ENCODE results near the gene ABLIM2. TPM values are rescaled to one million over a fixed set of nuclear protein-coding genes. Genes with fewer than 3 reads are reported as not detected.

ABLIM2 gene
- total RNA-seq, 1 experiment from 2014 or later = 6.1 TPM

DNA sequence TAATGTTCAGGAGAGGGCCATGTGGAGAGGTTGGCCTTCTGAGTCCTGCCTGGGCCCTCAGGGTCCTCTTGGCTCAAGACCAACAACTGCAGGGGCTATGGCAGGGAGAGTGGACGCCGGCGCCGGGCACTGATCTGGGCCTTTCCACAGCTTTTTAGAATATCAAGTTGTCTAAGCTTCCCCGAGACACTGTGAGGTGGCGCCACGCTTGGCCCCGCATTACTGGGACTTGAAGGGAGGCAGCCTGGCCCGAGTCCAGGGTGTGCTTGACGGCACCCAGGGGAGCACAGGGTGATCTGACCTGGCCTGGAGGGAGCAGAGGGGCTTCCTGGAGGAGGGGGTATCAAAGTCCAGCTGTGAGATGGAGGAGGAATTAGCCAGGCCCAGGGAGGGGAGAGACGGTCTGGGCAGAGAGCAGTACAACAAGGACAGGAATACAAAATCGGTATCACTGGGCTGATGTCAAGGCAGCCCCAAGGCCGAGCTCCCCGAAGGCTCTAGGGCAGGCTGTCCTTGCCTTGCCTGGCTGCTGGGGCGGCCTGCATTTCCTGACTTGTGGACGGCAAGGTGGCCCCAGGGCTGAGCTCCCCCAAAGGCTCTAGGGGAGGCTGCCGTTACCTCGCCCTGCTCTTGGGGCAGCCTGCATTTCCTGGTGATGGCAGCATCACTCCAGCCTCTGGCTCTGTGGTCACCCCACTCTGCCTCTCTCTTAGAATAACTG is 28.1 kb downstream of the ABLIM2 start:
- ATAC-seq (no peak), DNase-seq (ENCODE audit: low read depth, low spot score) (no peak)
- Histone ChIP-seq H3K9ac (ENCODE audit: low read length) (no peak overlapping the region), H3K4me2 (ENCODE audit: low read length) (no peak overlapping the region), H3K9me2 (ENCODE audit: insufficient read depth) (no peaks in the 10 kb centered on the region), H3K27ac (ENCODE audit: low read depth, low read length) (no peak overlapping the region), H3K4me3 (replicated peaks in 1 of 2; ENCODE audit: low read depth in 1 of 2, low read length in 2 of 2) (no peak overlapping the region), H3K79me2 (ENCODE audit: insufficient read depth, low read length) (no peaks in the 10 kb centered on the region), H3K9me3 (ENCODE audit: control insufficient read depth in 1 of 2, insufficient read depth in 1 of 2, low read depth in 1 of 2, low read length in 2 of 2) (no peaks in the 10 kb centered on the region), H2AFZ (ENCODE audit: low read depth, low read length, poor library complexity, severe bottlenecking) (no peak overlapping the region), H3K4me1 (ENCODE audit: control insufficient read depth in 1 of 2, insufficient read depth in 2 of 2, low read length in 2 of 2) (no peaks in the 10 kb centered on the region), H3K36me3 (ENCODE audit: control insufficient read depth in 1 of 2, insufficient read depth in 2 of 2, low read length in 2 of 2) (no peaks in the 10 kb centered on the region), H3K27me3 (ENCODE audit: insufficient read depth, low read length) (no peaks in the 10 kb centered on the region), H4K20me1 (ENCODE audit: insufficient read depth) (no peaks in the 10 kb centered on the region)
- TF ChIP-seq FOSL1 (IDR thresholded peaks at IDR 0.05; ENCODE audit: low read depth) = no peak
- intact Hi-C loops (cut with micrococcal nuclease) = no loop called here
- CTCF ChIA-PET = no interaction called here
- POLR2A ChIA-PET = no interaction called here
- RAD21 ChIA-PET (ENCODE audit: low non-redundant PET in 1 of 2, low total read pairs in 2 of 2, uncharacterized antibody in 2 of 2, unreplicated experiment in 2 of 2) = no interaction called here
- no TSS peak for BruUV-seq (replicated peaks)

DNA sequence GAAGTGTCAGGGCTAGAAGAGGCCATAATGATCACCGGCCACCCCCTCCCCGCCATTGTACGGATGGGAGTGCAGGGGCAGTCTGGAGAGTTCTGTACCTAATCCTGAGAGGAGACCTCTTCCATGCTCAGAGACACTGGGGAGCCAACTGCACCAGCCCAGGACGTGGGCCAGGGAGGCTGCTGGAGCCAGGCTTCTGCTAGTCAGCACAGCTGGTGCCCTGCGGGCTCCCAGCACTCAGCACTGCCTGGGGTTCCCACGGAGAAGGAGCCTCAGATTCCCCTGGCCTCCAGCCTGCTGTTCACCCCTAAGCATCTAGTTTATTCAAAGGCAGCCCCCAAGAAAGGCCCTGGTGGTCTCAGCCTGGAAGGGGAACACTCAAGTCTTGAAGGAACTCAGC is 28.8 kb downstream of the ABLIM2 start:
- ChIA-PET CTCF (no interaction called here), POLR2A (no interaction called here), RAD21 (ENCODE audit: low non-redundant PET in 1 of 2, low total read pairs in 2 of 2, uncharacterized antibody in 2 of 2, unreplicated experiment in 2 of 2) (no interaction called here)
- Histone ChIP-seq H3K9ac (ENCODE audit: low read length) (no peak overlapping the region), H3K4me2 (ENCODE audit: low read length) (no peak overlapping the region), H3K9me2 (ENCODE audit: insufficient read depth) (no peaks in the 10 kb centered on the region), H3K9me3 (ENCODE audit: control insufficient read depth in 1 of 2, insufficient read depth in 1 of 2, low read depth in 1 of 2, low read length in 2 of 2) (no peaks in the 10 kb centered on the region), H3K4me1 (ENCODE audit: control insufficient read depth in 1 of 2, insufficient read depth in 2 of 2, low read length in 2 of 2) (no peaks in the 10 kb centered on the region), H3K4me3 (replicated peaks in 1 of 2; ENCODE audit: low read depth in 1 of 2, low read length in 2 of 2) (no peak overlapping the region), H3K27ac (ENCODE audit: low read depth, low read length) (no peak overlapping the region), H3K36me3 (ENCODE audit: control insufficient read depth in 1 of 2, insufficient read depth in 2 of 2, low read length in 2 of 2) (no peaks in the 10 kb centered on the region), H4K20me1 (ENCODE audit: insufficient read depth) (no peaks in the 10 kb centered on the region), H3K79me2 (ENCODE audit: insufficient read depth, low read length) (no peaks in the 10 kb centered on the region), H2AFZ (ENCODE audit: low read depth, low read length, poor library complexity, severe bottlenecking) (no peak overlapping the region), H3K27me3 (ENCODE audit: insufficient read depth, low read length) (no peaks in the 10 kb centered on the region)
- DNase-seq (ENCODE audit: low read depth, low spot score) (no peak), ATAC-seq (no peak)
- intact Hi-C loops (cut with micrococcal nuclease) = no loop called here
- BruUV-seq (replicated peaks) = no TSS peak
- TF ChIP-seq ELF1 (IDR thresholded peaks at IDR 0.05; ENCODE audit: borderline replicate concordance, low read depth) = no peak
- no peak for TF ChIP-seq FOSL1 (IDR thresholded peaks at IDR 0.05; ENCODE audit: low read depth)
- TF ChIP-seq POLR2AphosphoS5 (IDR thresholded peaks at IDR 0.05; ENCODE audit: low read depth, low read length) = no peak
- TF ChIP-seq SIN3A (IDR thresholded peaks at IDR 0.05; ENCODE audit: low read depth) = no peak
- TF ChIP-seq CEBPB (IDR thresholded peaks at IDR 0.05; ENCODE audit: low read depth) = no peak
- TF ChIP-seq TCF7L2 (IDR thresholded peaks at IDR 0.05; ENCODE audit: borderline replicate concordance, extremely low read depth, insufficient read depth, insufficient read length) = no peak
- TF ChIP-seq, protein P1, sequence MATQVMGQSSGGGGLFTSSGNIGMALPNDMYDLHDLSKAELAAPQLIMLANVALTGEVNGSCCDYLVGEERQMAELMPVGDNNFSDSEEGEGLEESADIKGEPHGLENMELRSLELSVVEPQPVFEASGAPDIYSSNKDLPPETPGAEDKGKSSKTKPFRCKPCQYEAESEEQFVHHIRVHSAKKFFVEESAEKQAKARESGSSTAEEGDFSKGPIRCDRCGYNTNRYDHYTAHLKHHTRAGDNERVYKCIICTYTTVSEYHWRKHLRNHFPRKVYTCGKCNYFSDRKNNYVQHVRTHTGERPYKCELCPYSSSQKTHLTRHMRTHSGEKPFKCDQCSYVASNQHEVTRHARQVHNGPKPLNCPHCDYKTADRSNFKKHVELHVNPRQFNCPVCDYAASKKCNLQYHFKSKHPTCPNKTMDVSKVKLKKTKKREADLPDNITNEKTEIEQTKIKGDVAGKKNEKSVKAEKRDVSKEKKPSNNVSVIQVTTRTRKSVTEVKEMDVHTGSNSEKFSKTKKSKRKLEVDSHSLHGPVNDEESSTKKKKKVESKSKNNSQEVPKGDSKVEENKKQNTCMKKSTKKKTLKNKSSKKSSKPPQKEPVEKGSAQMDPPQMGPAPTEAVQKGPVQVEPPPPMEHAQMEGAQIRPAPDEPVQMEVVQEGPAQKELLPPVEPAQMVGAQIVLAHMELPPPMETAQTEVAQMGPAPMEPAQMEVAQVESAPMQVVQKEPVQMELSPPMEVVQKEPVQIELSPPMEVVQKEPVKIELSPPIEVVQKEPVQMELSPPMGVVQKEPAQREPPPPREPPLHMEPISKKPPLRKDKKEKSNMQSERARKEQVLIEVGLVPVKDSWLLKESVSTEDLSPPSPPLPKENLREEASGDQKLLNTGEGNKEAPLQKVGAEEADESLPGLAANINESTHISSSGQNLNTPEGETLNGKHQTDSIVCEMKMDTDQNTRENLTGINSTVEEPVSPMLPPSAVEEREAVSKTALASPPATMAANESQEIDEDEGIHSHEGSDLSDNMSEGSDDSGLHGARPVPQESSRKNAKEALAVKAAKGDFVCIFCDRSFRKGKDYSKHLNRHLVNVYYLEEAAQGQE (IDR thresholded peaks at IDR 0.05; ENCODE audit: low read depth) = no peak
- no peak for TF ChIP-seq EGR1 (IDR thresholded peaks at IDR 0.05; ENCODE audit: low read depth)
- TF ChIP-seq JUND (IDR thresholded peaks at IDR 0.05) = no peak
- TF ChIP-seq SRF (IDR thresholded peaks at IDR 0.05; ENCODE audit: low read depth) = no peak
- TF ChIP-seq SP1 (IDR thresholded peaks at IDR 0.05; ENCODE audit: low read depth) = no peak
- TF ChIP-seq, protein P2, sequence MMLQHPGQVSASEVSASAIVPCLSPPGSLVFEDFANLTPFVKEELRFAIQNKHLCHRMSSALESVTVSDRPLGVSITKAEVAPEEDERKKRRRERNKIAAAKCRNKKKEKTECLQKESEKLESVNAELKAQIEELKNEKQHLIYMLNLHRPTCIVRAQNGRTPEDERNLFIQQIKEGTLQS (IDR thresholded peaks at IDR 0.05) = no peak
- no peak for TF ChIP-seq YY1 (IDR thresholded peaks at IDR 0.05; ENCODE audit: extremely low read depth, insufficient replicate concordance, low read depth, low read length)
- TF ChIP-seq CBX3 (IDR thresholded peaks at IDR 0.05; ENCODE audit: low read depth) = no peak
- TF ChIP-seq, protein P3, sequence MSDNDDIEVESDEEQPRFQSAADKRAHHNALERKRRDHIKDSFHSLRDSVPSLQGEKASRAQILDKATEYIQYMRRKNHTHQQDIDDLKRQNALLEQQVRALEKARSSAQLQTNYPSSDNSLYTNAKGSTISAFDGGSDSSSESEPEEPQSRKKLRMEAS (IDR thresholded peaks at IDR 0.05) = no peak
- TF ChIP-seq, protein P4, sequence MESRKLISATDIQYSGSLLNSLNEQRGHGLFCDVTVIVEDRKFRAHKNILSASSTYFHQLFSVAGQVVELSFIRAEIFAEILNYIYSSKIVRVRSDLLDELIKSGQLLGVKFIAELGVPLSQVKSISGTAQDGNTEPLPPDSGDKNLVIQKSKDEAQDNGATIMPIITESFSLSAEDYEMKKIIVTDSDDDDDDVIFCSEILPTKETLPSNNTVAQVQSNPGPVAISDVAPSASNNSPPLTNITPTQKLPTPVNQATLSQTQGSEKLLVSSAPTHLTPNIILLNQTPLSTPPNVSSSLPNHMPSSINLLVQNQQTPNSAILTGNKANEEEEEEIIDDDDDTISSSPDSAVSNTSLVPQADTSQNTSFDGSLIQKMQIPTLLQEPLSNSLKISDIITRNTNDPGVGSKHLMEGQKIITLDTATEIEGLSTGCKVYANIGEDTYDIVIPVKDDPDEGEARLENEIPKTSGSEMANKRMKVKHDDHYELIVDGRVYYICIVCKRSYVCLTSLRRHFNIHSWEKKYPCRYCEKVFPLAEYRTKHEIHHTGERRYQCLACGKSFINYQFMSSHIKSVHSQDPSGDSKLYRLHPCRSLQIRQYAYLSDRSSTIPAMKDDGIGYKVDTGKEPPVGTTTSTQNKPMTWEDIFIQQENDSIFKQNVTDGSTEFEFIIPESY (IDR thresholded peaks at IDR 0.05; ENCODE audit: extremely low read depth, insufficient replicate concordance, low read length) = no peak
